ENCODE results near the gene BCL7C. TPM values are rescaled to one million over a fixed set of nuclear protein-coding genes. Genes with fewer than 3 reads are reported as not detected.

The BCL7C gene
- total RNA-seq, 2 experiments from 2014 or later: 17.8 to 19.1 TPM

- H3K4me1 ChIP-seq (ENCODE audit: insufficient read depth, low read length): peaks cover 8% of the 10 kb centered on the region
- ATAC-seq (ENCODE audit: poor library complexity) (no peak), DNase-seq (no peak)
- CTCF ChIA-PET: interaction anchor here (0.8 to 5.6 kb wide), 23 partner anchors 8 to 298 kb away, joined by 3 to 75 read pairs (median 5); partner anchors contain the start of genes BCL7C, CTF1, ZNF646 and ZNF668
- Mint-ChIP-seq H3K4me3 (no peak overlapping the region), H3K27ac (no peak overlapping the region), H3K27me3 (no peaks in the 10 kb centered on the region), H3K9me3 (no peaks in the 10 kb centered on the region), H3K36me3 (ENCODE audit: low read depth) (no peaks in the 10 kb centered on the region), H3K4me1 (ENCODE audit: low read depth) (peaks cover 11% of the 10 kb centered on the region)
- H3K36me3 ChIP-seq (ENCODE audit: insufficient read depth, low read length): no peaks in the 10 kb centered on the region
- intact Hi-C loops (cut with DNase I, micrococcal nuclease): loop anchor here (1.0 to 10.0 kb wide), 4 partner anchors 58 to 1020 kb away; no protein-coding TSS in a partner anchor
- TF ChIP-seq, protein P1, sequence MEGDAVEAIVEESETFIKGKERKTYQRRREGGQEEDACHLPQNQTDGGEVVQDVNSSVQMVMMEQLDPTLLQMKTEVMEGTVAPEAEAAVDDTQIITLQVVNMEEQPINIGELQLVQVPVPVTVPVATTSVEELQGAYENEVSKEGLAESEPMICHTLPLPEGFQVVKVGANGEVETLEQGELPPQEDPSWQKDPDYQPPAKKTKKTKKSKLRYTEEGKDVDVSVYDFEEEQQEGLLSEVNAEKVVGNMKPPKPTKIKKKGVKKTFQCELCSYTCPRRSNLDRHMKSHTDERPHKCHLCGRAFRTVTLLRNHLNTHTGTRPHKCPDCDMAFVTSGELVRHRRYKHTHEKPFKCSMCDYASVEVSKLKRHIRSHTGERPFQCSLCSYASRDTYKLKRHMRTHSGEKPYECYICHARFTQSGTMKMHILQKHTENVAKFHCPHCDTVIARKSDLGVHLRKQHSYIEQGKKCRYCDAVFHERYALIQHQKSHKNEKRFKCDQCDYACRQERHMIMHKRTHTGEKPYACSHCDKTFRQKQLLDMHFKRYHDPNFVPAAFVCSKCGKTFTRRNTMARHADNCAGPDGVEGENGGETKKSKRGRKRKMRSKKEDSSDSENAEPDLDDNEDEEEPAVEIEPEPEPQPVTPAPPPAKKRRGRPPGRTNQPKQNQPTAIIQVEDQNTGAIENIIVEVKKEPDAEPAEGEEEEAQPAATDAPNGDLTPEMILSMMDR (IDR thresholded peaks at IDR 0.05): no peak
- H3K9me3 ChIP-seq (ENCODE audit: control insufficient read depth in 1 of 2, insufficient read depth in 1 of 2, low read length in 2 of 2): no peaks in the 10 kb centered on the region
- no peak overlapping the region for H3K4me3 ChIP-seq (ENCODE audit: low read length)
- H3K27me3 ChIP-seq (ENCODE audit: control insufficient read depth in 1 of 2, insufficient read depth in 2 of 2, low read length in 2 of 2): no peaks in the 10 kb centered on the region
- no peak overlapping the region for H3K27ac ChIP-seq (ENCODE audit: low read depth in 1 of 2, low read length in 2 of 2)
- POLR2A ChIA-PET: interaction anchor here (0.7 to 3.5 kb wide), 11 partner anchors 30 to 98 kb away, joined by 3 to 56 read pairs (median 5); partner anchors contain the start of gene PHKG2
Observed at GRCh38 chr16:30844346-30844670, 49.6 kb downstream of the BCL7C start.

- H3K36me3 ChIP-seq (ENCODE audit: insufficient read depth, low read length): no peaks in the 10 kb centered on the region
- no peaks in the 10 kb centered on the region for H3K9me3 ChIP-seq (ENCODE audit: control insufficient read depth in 1 of 2, insufficient read depth in 1 of 2, low read length in 2 of 2)
- intact Hi-C loops (cut with DNase I, micrococcal nuclease): loop anchor here in 1 of 2 experiments (10.0 kb wide), 1 partner anchor 1021 kb away; no protein-coding TSS in a partner anchor
- no peak overlapping the region for H3K27ac ChIP-seq (ENCODE audit: low read depth in 1 of 2, low read length in 2 of 2)
- H3K4me1 ChIP-seq (ENCODE audit: insufficient read depth, low read length): peaks cover 8% of the 10 kb centered on the region
- H3K4me1 Mint-ChIP-seq (ENCODE audit: low read depth): peaks cover 11% of the 10 kb centered on the region
- TF ChIP-seq, protein P1 (IDR thresholded peaks at IDR 0.05): no peak
- no peak overlapping the region for H3K4me3 Mint-ChIP-seq
- CTCF ChIA-PET: interaction anchor here (0.7 to 5.6 kb wide), 4 partner anchors 29 to 58 kb away, joined by 4 to 75 read pairs (median 16); no protein-coding TSS in a partner anchor
- no peak overlapping the region for H3K27ac Mint-ChIP-seq
- no peaks in the 10 kb centered on the region for H3K9me3 Mint-ChIP-seq
- no peaks in the 10 kb centered on the region for H3K36me3 Mint-ChIP-seq (ENCODE audit: low read depth)
- POLR2A ChIA-PET: interaction anchor here (0.6 to 1.7 kb wide), 2 partner anchors 59 to 337 kb away, joined by 3 to 6 read pairs; partner anchors contain the start of gene FUS
- DNase-seq (no peak), ATAC-seq (ENCODE audit: poor library complexity) (no peak)
- no peaks in the 10 kb centered on the region for H3K27me3 ChIP-seq (ENCODE audit: control insufficient read depth in 1 of 2, insufficient read depth in 2 of 2, low read length in 2 of 2)
- no peak overlapping the region for H3K4me3 ChIP-seq (ENCODE audit: low read length)
- H3K27me3 Mint-ChIP-seq: no peaks in the 10 kb centered on the region
Observed at GRCh38 chr16:30843501-30843900, 50.4 kb downstream of the BCL7C start.

- DNase-seq: no peak
- no peak overlapping the region for H3K27ac ChIP-seq (ENCODE audit: low read depth in 1 of 2, low read length in 2 of 2)
- peaks cover 8% of the 10 kb centered on the region for H3K4me1 ChIP-seq (ENCODE audit: insufficient read depth, low read length)
- Mint-ChIP-seq H3K27me3 (no peaks in the 10 kb centered on the region), H3K4me1 (ENCODE audit: low read depth) (peaks cover 11% of the 10 kb centered on the region), H3K9me3 (no peaks in the 10 kb centered on the region), H3K4me3 (no peak overlapping the region), H3K36me3 (ENCODE audit: low read depth) (no peaks in the 10 kb centered on the region), H3K27ac (no peak overlapping the region)
- ChIA-PET CTCF (interaction anchor here (2.0 to 5.6 kb wide), 2 partner anchors 29 to 59 kb away, joined by 7 to 75 read pairs; no protein-coding TSS in a partner anchor), POLR2A (interaction anchor here (1.7 kb wide), 1 partner anchor 59 kb away, joined by 6 read pairs; no protein-coding TSS in a partner anchor)
- no peaks in the 10 kb centered on the region for H3K9me3 ChIP-seq (ENCODE audit: control insufficient read depth in 1 of 2, insufficient read depth in 1 of 2, low read length in 2 of 2)
- TF ChIP-seq, protein P1 (IDR thresholded peaks at IDR 0.05): no peak
- intact Hi-C loops (cut with DNase I, micrococcal nuclease): loop anchor here in 1 of 2 experiments (10.0 kb wide), 1 partner anchor 1022 kb away; no protein-coding TSS in a partner anchor
- no peak overlapping the region for H3K4me3 ChIP-seq (ENCODE audit: low read length)
- ATAC-seq (ENCODE audit: poor library complexity): no peak
- H3K27me3 ChIP-seq (ENCODE audit: control insufficient read depth in 1 of 2, insufficient read depth in 2 of 2, low read length in 2 of 2): no peaks in the 10 kb centered on the region
- no peaks in the 10 kb centered on the region for H3K36me3 ChIP-seq (ENCODE audit: insufficient read depth, low read length)
Observed at GRCh38 chr16:30842971-30843370, 50.9 kb downstream of the BCL7C start.
